A549 (cell line): ENCODE results near the gene TTC13.

Source experiments
- ATOH8 ChIP-seq: fragments of 250-450 bp; sonication (Bioruptor Pico); IDR thresholded peaks from 2 replicates; pipeline ENCODE4 v1.5.0; 2020; ENCODE audit warnings: low read depth, mild to moderate bottlenecking, moderate library complexity
- CTCF ChIP-seq: fragments of >200 bp; sonication (Bioruptor Twin); formaldehyde crosslinking; IDR thresholded peaks from 3 replicates; pipeline ENCODE4 v1.5.1; 2016
- ELK1 ChIP-seq: fragments of 150-350 bp; IDR thresholded peaks from 2 replicates; pipeline ENCODE4 v1.6.1; 2014; ENCODE audit warnings: low read depth, mild to moderate bottlenecking, low read length
- EP300 ChIP-seq, 2 experiments: fragments of >200 bp; sonication (Bioruptor Twin); formaldehyde crosslinking; IDR thresholded peaks; 2 replicates in 1 of 2; 3 replicates in 1 of 2; pipeline ENCODE4 v1.6.1; 2016 to 2017
- ESRRA ChIP-seq: fragments of 150-350 bp; IDR thresholded peaks from 2 replicates; pipeline ENCODE4 v1.6.1; 2014; ENCODE audit warnings: mild to moderate bottlenecking, low read length, borderline replicate concordance
- JUN ChIP-seq, 2 experiments: fragments of >200 bp; sonication (Bioruptor Twin); formaldehyde crosslinking; IDR thresholded peaks; 2 replicates in 1 of 2; 3 replicates in 1 of 2; pipeline ENCODE4 v1.6.1; 2016 to 2017
- KDM5A ChIP-seq: fragments of 200-600 bp; sonication (generic); IDR thresholded peaks from 2 replicates; pipeline ENCODE4 v1.6.1; 2016; ENCODE audit warnings: antibody characterized with exemption, mild to moderate bottlenecking
- MAFK ChIP-seq: fragments of 450-650 bp; IDR thresholded peaks from 2 replicates; pipeline ENCODE4 v1.6.1; 2014; ENCODE audit not compliant: partially characterized antibody
- PHF8 ChIP-seq: fragments of 200-600 bp; sonication (generic); IDR thresholded peaks from 2 replicates; pipeline ENCODE4 v1.6.1; 2016; ENCODE audit warnings: low read depth, mild to moderate bottlenecking, antibody characterized with exemption, moderate library complexity, borderline replicate concordance
- POLR2A ChIP-seq: IDR thresholded peaks from 2 replicates; pipeline ENCODE4 v1.6.1; 2012; ENCODE audit warnings: mild to moderate bottlenecking, low read length
- REST ChIP-seq: fragments of 200-600 bp; sonication (generic); IDR thresholded peaks from 2 replicates; pipeline ENCODE4 v1.6.1; 2016; ENCODE audit warnings: antibody characterized with exemption, mild to moderate bottlenecking, moderate library complexity
- RNF2 ChIP-seq: fragments of 200-600 bp; sonication (generic); IDR thresholded peaks from 2 replicates; pipeline ENCODE4 v1.6.1; 2016; ENCODE audit warnings: low read depth, mild to moderate bottlenecking, antibody characterized with exemption, moderate library complexity, borderline replicate concordance
- TP53 ChIP-seq: fragments of 250-450 bp; sonication (Bioruptor Pico); IDR thresholded peaks from 2 replicates; pipeline ENCODE4 v1.5.0; 2021; ENCODE audit warnings: mild to moderate bottlenecking, moderate library complexity

- TF ChIP-seq POLR2A (no peak), MAFK (no peak), CTCF (peak; percentile 85), RNF2 (no peak), ATOH8 (CRISPR knock-in tag) (no peak), TP53 (no peak), REST (no peak), KDM5A (no peak), JUN (IDR thresholded peaks at IDR 0.05) (no peak), EP300 (IDR thresholded peaks at IDR 0.05) (no peak), PHF8 (no peak), ELK1 (no peak), ESRRA (no peak)
Measured at GRCh38 chr1:230917284-230918135, 61.2 kb downstream of the TTC13 start.
